Kidney (tissue), 14 donors: ENCODE measurements around the gene GPS2. TPM values are rescaled to one million over a fixed set of nuclear protein-coding genes. Genes with fewer than 3 reads are reported as not detected.
"Not testable (repeated sequence)": the region's sequence is repeated elsewhere in the genome, so short reads cannot be mapped to it uniquely, and the experiment has no call there.

Experiments used
- DNase-seq, 5 donors: peaks; one replicate each; pipeline ENCODE4 v3.0.0-alpha.2; 2013 to 2020
- FAIRE-seq: peaks from 2 replicates; lab custom pipeline; 2012; peaks lifted over from hg19 to GRCh38; lab: Jason Lieb, UNC
- H3K27ac ChIP-seq, 2 donors: one replicate each; pipeline ENCODE4 v1.7.0; 2013; ENCODE audit warnings: low read depth in 2 of 2, low read length in 2 of 2, inconsistent platforms in 1 of 2
- H3K27me3 ChIP-seq: one replicate; pipeline ENCODE4 v1.7.1; 2013; ENCODE audit warnings: low read length, inconsistent platforms; ENCODE audit not compliant: control insufficient read depth, insufficient read depth
- H3K36me3 ChIP-seq, 3 donors: one replicate each; pipeline versions ENCODE4 v1.7.0 to v1.7.1; 2013; ENCODE audit warnings: low read length in 3 of 3, control low read depth in 1 of 3, inconsistent platforms in 1 of 3; ENCODE audit not compliant: insufficient read depth in 3 of 3, control insufficient read depth in 2 of 3
- H3K4me1 ChIP-seq, 3 donors: one replicate each; pipeline versions ENCODE4 v1.7.0 to v1.7.1; 2013; ENCODE audit warnings: low read length in 3 of 3, inconsistent platforms in 1 of 3, low read depth in 1 of 3; ENCODE audit not compliant: control insufficient read depth in 2 of 3, insufficient read depth in 2 of 3
- H3K4me3 ChIP-seq, 3 donors: one replicate each; pipeline versions ENCODE4 v1.7.0 to v1.8.1; 2013; ENCODE audit warnings: low read length in 3 of 3, control low read depth in 1 of 3, inconsistent platforms in 1 of 3
- H3K9ac ChIP-seq, 3 donors: one replicate each; pipeline versions ENCODE4 v1.7.0 to v1.7.1; 2013; ENCODE audit warnings: low read length in 3 of 3, control low read depth in 1 of 3, inconsistent platforms in 1 of 3
- H3K9me3 ChIP-seq, 3 donors: one replicate each; pipeline versions ENCODE4 v1.7.0 to v1.7.1; 2013; ENCODE audit warnings: low read length in 3 of 3, control low read depth in 1 of 3, inconsistent platforms in 1 of 3; ENCODE audit not compliant: control insufficient read depth in 2 of 3, insufficient read depth in 1 of 3
- intact Hi-C: fragments of 100-400 bp; cut with DNase I; formaldehyde crosslinking; loops from one replicate; pipeline ENCODE4 v1.11.1; 2022
- polyA plus RNA-seq: library from polyadenylated mRNA; stranded (reverse); fragments of 350-450 nt; fragmentation: Illumina TruSeq; extraction: RNeasy Lipid Tissue Mini Kit (QIAGEN cat#74804); gene quantifications from one replicate; pipeline ENCODE4 v1.2.3, GENCODE V29; 2014; ENCODE audit warnings: low read depth, low replicate concordance; ENCODE audit not compliant: insufficient read depth
- total RNA-seq: library from RNA; stranded (reverse); fragmentation: NEBNext Ultra II Directional; extraction: Animal tissue kit (Norgen Biotek cat#: 25700); gene quantifications from one replicate; pipeline ENCODE4 v1.2.1, GENCODE V29; 2021
- TF ChIP-seq, protein P1 (sequence below): IDR thresholded peaks from 3 replicates; pipeline ENCODE4 v1.5.1; 2012; ENCODE audit warnings: mild to moderate bottlenecking, moderate library complexity, borderline replicate concordance; ENCODE audit not compliant: insufficient read depth; ENCODE audit errors: extremely low read depth
- donor health status: control.
- donor health status: control.
- donor health status: control.
- donor health status: control.
- donor health status: control.
- donor health status: DM: yes; HTN: yes; CAD: no.
- donor health status: Normal renal cell carcinoma (clear cell type).

GPS2 gene
- total and polyA plus RNA-seq, 2 donors from 2014 or later, result 67.0 to 101 TPM

DNA sequence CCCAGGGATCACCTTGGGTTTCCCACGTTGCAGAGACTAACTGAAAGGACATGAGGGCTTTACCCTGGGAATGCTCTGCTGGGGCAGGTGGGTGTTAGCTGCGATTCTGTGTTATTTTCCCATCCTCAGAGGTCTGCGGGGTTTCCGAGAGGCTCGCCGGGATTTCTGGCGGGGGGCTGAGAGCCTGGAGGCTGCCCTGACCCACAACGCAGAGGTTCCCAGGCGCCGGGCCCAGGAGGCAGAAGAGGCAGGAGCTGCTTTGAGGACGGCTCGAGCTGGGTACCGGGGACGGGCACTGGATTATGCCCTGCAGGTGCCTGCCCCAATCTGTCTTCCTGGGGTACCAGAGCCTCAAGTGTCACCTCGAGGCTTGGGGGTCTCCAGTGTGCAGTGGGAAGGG, 28.1 kb upstream of the GPS2 start:
- Histone ChIP-seq H3K27me3 (no peaks in the 10 kb centered on the region), H3K4me3 (no peak overlapping the region), H3K9ac (no peak overlapping the region), H3K36me3 (no peaks in the 10 kb centered on the region), H3K27ac (no peak overlapping the region), H3K4me1 (no peaks in the 10 kb centered on the region), H3K9me3 (no peaks in the 10 kb centered on the region)
- TF ChIP-seq, protein P1, sequence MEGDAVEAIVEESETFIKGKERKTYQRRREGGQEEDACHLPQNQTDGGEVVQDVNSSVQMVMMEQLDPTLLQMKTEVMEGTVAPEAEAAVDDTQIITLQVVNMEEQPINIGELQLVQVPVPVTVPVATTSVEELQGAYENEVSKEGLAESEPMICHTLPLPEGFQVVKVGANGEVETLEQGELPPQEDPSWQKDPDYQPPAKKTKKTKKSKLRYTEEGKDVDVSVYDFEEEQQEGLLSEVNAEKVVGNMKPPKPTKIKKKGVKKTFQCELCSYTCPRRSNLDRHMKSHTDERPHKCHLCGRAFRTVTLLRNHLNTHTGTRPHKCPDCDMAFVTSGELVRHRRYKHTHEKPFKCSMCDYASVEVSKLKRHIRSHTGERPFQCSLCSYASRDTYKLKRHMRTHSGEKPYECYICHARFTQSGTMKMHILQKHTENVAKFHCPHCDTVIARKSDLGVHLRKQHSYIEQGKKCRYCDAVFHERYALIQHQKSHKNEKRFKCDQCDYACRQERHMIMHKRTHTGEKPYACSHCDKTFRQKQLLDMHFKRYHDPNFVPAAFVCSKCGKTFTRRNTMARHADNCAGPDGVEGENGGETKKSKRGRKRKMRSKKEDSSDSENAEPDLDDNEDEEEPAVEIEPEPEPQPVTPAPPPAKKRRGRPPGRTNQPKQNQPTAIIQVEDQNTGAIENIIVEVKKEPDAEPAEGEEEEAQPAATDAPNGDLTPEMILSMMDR, result no peak
- intact Hi-C loops, result no loop called here
- FAIRE-seq (no peak), DNase-seq (no peak)

- Histone ChIP-seq H3K27ac (no peak overlapping the region), H3K9me3 (no peaks in the 10 kb centered on the region), H3K4me1 (no peaks in the 10 kb centered on the region), H3K4me3 (no peak overlapping the region), H3K9ac (no peak overlapping the region), H3K27me3 (no peaks in the 10 kb centered on the region), H3K36me3 (no peaks in the 10 kb centered on the region)
- DNase-seq, result no peak
- no peak for FAIRE-seq
- intact Hi-C loops, result no loop called here
- TF ChIP-seq, protein P1, result no peak
Measured at GRCh38 chr17:7341842-7342241, 26.7 kb upstream of the GPS2 start.

GRCh38 chr17:7340179-7340578, 25.0 kb upstream of the GPS2 start:
- Histone ChIP-seq H3K27me3 (no peaks in the 10 kb centered on the region), H3K4me1 (no peaks in the 10 kb centered on the region), H3K9ac (no peak overlapping the region), H3K27ac (no peak overlapping the region), H3K36me3 (no peaks in the 10 kb centered on the region), H3K9me3 (no peaks in the 10 kb centered on the region), H3K4me3 (no peak overlapping the region)
- FAIRE-seq (no peak), DNase-seq (no peak)
- intact Hi-C loops, result no loop called here
- TF ChIP-seq, protein P1, result no peak

GRCh38 chr17:7337600-7337999, 22.4 kb upstream of the GPS2 start:
- H3K9me3 ChIP-seq, H3K4me3 ChIP-seq, H3K27ac ChIP-seq, H3K9ac ChIP-seq, H3K4me1 ChIP-seq, intact Hi-C loops, DNase-seq, H3K27me3 ChIP-seq, H3K36me3 ChIP-seq, FAIRE-seq: not testable (repeated sequence)
